OCI-LY3 (cell line): ENCODE results near the gene WDR4.
"Not testable (repeated sequence)": the region's sequence is repeated elsewhere in the genome, so short reads cannot be mapped to it uniquely, and the experiment has no call there.

Experiments used
- H2AFZ ChIP-seq: fragments of 200-600, 300-600 bp; shearing (Covaris generic); 2 replicates; pipeline ENCODE4 v1.6.0; 2014; ENCODE audit warnings: antibody characterized with exemption, low read depth, low read length
- H3K27ac ChIP-seq: fragments of 200-600, 300-600 bp; sonication (generic); 2 replicates; pipeline ENCODE4 v1.5.1; 2014; ENCODE audit warnings: mild to moderate bottlenecking, low read length, moderate library complexity, mixed read lengths
- H3K27me3 ChIP-seq: fragments of 200-600, 300-600 bp; sonication (generic); 2 replicates; pipeline ENCODE4 v1.6.1; 2014; ENCODE audit warnings: low read depth, low read length, mixed read lengths
- H3K36me3 ChIP-seq: fragments of 200-600, 300-600 bp; sonication (generic); replicated peaks from 2 replicates; pipeline ENCODE3; 2014; ENCODE audit warnings: low read depth, low read length, mixed read lengths
- H3K4me1 ChIP-seq: fragments of 300-600, 200-600 bp; sonication (generic); 2 replicates; pipeline ENCODE4 v1.6.1; 2014; ENCODE audit warnings: low read length, mixed read lengths
- H3K4me2 ChIP-seq: fragments of 200-600, 300-600 bp; sonication (generic); 2 replicates; pipeline ENCODE4 v1.6.1; 2014; ENCODE audit warnings: low read length, mixed read lengths
- H3K4me3 ChIP-seq: fragments of 300-600, 200-600 bp; sonication (generic); 2 replicates; pipeline ENCODE4 v1.5.1; 2014; ENCODE audit warnings: antibody characterized with exemption, mild to moderate bottlenecking, low read length, moderate library complexity
- H3K79me2 ChIP-seq: fragments of 300-600, 200-600 bp; shearing (Covaris generic); 2 replicates; pipeline ENCODE4 v1.6.1; 2014; ENCODE audit warnings: mild to moderate bottlenecking, low read length, mixed read lengths
- H3K9ac ChIP-seq: fragments of 300-600, 200-600 bp; shearing (Covaris generic); 2 replicates; pipeline ENCODE4 v1.6.0; 2014; ENCODE audit warnings: mild to moderate bottlenecking, low read length, moderate library complexity
- H3K9me3 ChIP-seq: fragments of 200-600, 300-600 bp; shearing (Covaris generic); 2 replicates; pipeline ENCODE4 v1.6.1; 2014; ENCODE audit warnings: low read length, mixed read lengths; ENCODE audit not compliant: insufficient read depth
- H4K20me1 ChIP-seq: fragments of 200-600, 300-600 bp; sonication (generic); 2 replicates; pipeline ENCODE4 v1.6.1; 2016; ENCODE audit warnings: low read length, mixed read lengths; ENCODE audit not compliant: insufficient read depth
- EZH2phosphoT487 ChIP-seq: fragments of 200-600 bp; shearing (Covaris generic); IDR thresholded peaks from 2 replicates; pipeline ENCODE4 v1.6.1; 2018; ENCODE audit warnings: antibody characterized with exemption, mixed run types, low read depth
- TF ChIP-seq, protein P1 (sequence below): fragments of 200-600, 300-600 bp; sonication (generic); IDR thresholded peaks from 2 replicates; pipeline ENCODE4 v1.5.1; 2014; ENCODE audit warnings: antibody characterized with exemption, low read length, low read depth

WDR4 gene

GRCh38 chr21:42840411-42841155, 38.8 kb downstream of the WDR4 start:
- no peak overlapping the region for H2AFZ ChIP-seq
- H3K27me3 ChIP-seq = no peaks in the 10 kb centered on the region
- no peak overlapping the region for H3K4me3 ChIP-seq
- H4K20me1 ChIP-seq = peaks cover 5% of the 10 kb centered on the region; the same call in 1 of the 2 replicates
- H3K4me2 ChIP-seq = no peak overlapping the region
- H3K4me1 ChIP-seq = no peaks in the 10 kb centered on the region
- no peak overlapping the region for H3K27ac ChIP-seq
- H3K9me3 ChIP-seq = no peaks in the 10 kb centered on the region
- TF ChIP-seq, protein P1, sequence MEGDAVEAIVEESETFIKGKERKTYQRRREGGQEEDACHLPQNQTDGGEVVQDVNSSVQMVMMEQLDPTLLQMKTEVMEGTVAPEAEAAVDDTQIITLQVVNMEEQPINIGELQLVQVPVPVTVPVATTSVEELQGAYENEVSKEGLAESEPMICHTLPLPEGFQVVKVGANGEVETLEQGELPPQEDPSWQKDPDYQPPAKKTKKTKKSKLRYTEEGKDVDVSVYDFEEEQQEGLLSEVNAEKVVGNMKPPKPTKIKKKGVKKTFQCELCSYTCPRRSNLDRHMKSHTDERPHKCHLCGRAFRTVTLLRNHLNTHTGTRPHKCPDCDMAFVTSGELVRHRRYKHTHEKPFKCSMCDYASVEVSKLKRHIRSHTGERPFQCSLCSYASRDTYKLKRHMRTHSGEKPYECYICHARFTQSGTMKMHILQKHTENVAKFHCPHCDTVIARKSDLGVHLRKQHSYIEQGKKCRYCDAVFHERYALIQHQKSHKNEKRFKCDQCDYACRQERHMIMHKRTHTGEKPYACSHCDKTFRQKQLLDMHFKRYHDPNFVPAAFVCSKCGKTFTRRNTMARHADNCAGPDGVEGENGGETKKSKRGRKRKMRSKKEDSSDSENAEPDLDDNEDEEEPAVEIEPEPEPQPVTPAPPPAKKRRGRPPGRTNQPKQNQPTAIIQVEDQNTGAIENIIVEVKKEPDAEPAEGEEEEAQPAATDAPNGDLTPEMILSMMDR = no peak
- no peak for TF ChIP-seq EZH2phosphoT487
- H3K36me3 ChIP-seq = peaks cover 26% of the 10 kb centered on the region
- peaks cover 19% of the 10 kb centered on the region for H3K79me2 ChIP-seq
- H3K9ac ChIP-seq = no peak overlapping the region

GRCh38 chr21:42839271-42840231, 39.8 kb downstream of the WDR4 start:
- no peak for TF ChIP-seq EZH2phosphoT487
- TF ChIP-seq, protein P1 = no peak
- Histone ChIP-seq H3K79me2 (peaks cover 9% of the 10 kb centered on the region), H3K27me3 (no peaks in the 10 kb centered on the region), H3K4me1 (no peaks in the 10 kb centered on the region), H3K36me3 (peaks cover 20% of the 10 kb centered on the region), H3K4me2 (no peak overlapping the region), H3K27ac (no peak overlapping the region), H2AFZ (no peak overlapping the region), H3K9me3 (no peaks in the 10 kb centered on the region), H3K9ac (no peak overlapping the region), H3K4me3 (no peak overlapping the region), H4K20me1 (peaks cover 5% of the 10 kb centered on the region; the same call in 1 of the 2 replicates)

DNA sequence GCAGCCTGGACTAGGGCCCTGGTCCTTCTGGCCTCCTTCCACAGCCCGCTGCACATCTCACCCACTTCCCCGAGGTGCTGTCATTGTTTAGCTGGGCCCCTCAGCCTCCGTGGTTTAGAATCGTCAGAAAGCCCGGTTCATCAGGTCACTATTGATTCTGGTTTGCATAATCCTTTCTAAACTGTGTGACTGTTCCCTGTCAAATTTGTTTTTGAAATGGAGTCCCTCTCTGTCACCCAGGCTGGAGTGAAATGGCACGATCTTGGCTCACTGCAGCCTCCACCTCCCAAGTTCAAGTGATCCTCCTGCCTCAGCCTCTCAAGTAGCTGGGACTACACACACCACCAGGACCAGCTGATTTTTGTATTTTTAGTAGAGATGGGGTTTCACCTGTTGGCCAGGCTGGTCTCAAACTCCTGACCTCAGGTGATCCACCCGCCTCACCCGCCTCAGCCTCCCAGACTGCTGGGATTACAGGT, 41.1 kb downstream of the WDR4 start:
- not testable (repeated sequence) for H3K27me3 ChIP-seq, H2AFZ ChIP-seq, H3K9me3 ChIP-seq, H3K79me2 ChIP-seq, H3K4me3 ChIP-seq, H3K9ac ChIP-seq, H3K4me2 ChIP-seq, H3K4me1 ChIP-seq, H3K27ac ChIP-seq, H4K20me1 ChIP-seq
- peaks cover 13% of the 10 kb centered on the region for H3K36me3 ChIP-seq

- H3K4me1 ChIP-seq = peaks cover 5% of the 10 kb centered on the region; the same call in 1 of the 2 replicates
- no peak overlapping the region for H3K9ac ChIP-seq
- H3K9me3 ChIP-seq = no peaks in the 10 kb centered on the region
- H3K27ac ChIP-seq = no peak overlapping the region
- no peak overlapping the region for H3K4me2 ChIP-seq
- no peaks in the 10 kb centered on the region for H4K20me1 ChIP-seq
- no peaks in the 10 kb centered on the region for H3K79me2 ChIP-seq
- no peak overlapping the region for H2AFZ ChIP-seq
- H3K27me3 ChIP-seq = no peaks in the 10 kb centered on the region
- H3K36me3 ChIP-seq = peaks cover 13% of the 10 kb centered on the region
- no peak for TF ChIP-seq EZH2phosphoT487
- TF ChIP-seq, protein P1 = no peak
- no peak overlapping the region for H3K4me3 ChIP-seq
These were observed 41.7 kb downstream of the WDR4 start for GRCh38 chr21:42837421-42838211.
